Right kidney (tissue), 1 donor: ENCODE data around the gene IL22RA2.

ENCODE experiments used
- DNase-seq: peaks from one replicate; pipeline ENCODE4 v3.0.0-alpha.2; 2016

The IL22RA2 gene

DNA sequence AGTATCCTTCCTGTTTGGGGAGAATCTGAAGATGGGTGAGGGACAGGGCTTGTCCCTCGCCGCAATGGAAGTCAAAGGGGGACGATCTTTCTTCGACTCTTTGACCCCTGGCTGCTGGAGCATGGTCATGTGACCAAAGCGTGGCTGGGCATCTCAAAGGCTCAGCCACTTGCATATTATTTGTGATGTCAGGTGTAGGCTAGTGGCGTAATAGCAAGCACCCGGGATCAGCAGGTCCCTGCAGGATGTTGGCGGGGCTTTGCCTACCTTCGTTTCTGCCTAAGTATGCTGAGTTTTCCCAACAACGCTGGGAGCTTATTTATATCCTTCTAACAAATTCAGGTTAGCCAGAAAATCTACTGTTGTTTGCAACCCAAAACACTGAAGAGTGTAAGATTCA is 78.4 kb downstream of the IL22RA2 start:
- no peak for DNase-seq

DNA sequence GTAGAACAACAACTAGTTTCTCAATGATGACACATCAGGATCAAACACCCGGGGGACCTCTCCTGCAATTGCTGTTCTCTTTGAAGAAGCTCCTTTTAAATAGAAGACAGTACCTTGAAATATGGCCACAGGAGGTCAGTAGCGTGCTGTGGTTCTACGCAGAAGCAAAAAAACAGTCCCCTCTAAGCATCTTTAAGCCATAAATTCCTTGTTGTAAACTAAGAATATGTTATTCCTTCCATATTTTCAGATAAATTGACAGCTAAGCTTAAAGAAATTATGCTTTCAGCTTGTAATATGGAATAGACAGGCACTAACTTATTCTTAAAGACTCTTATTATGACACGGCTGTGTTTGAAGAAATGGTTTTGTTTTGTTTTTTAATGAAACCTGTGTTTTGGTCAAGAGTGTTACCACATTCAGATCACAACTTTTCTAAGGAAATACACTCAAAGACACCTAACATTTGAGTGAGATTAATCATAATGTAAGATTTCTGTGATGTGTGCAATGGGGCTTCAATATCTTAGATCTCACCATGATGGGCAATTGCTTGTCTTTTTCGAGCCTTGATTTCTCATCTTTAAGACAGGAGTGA is 78.9 kb downstream of the IL22RA2 start:
- DNase-seq, result no peak
